B cell (primary cell): ENCODE results near the gene EMID1. TPM values are rescaled to one million over a fixed set of nuclear protein-coding genes. Genes with fewer than 3 reads are reported as not detected.

Source experiments
- ATAC-seq: fragments of 200-7000 bp; cut with Tn5 transposase; one replicate; pipeline ENCODE4 v1.10.0; 2021; ENCODE audit warnings: low read depth, mild to moderate bottlenecking, moderate number of reproducible peaks, moderate library complexity
- CTCF ChIA-PET: fragments of 350-600 bp; sonication (Branson Sonifier 250); formaldehyde crosslinking; loops from one replicate; lab custom pipeline; 2021; ENCODE audit warnings: antibody characterized with exemption, inconsistent platforms; lab: Charles Lee
- POLR2A ChIA-PET: fragments of 350-600 bp; sonication (Branson Sonifier 250); formaldehyde crosslinking; loops from one replicate; lab custom pipeline; 2021; ENCODE audit warnings: antibody characterized with exemption; lab: Charles Lee
- DNase-seq: peaks from one replicate; pipeline ENCODE4 v3.0.0; 2013
- H2AFZ ChIP-seq: 2 replicates; pipeline ENCODE4 v1.6.1; 2012; ENCODE audit warnings: mild to moderate bottlenecking, low read depth, low read length; ENCODE audit not compliant: insufficient read depth, poor library complexity, severe bottlenecking
- H3K27ac ChIP-seq, 2 donors: 1 replicate in 1 of 2; 2 replicates in 1 of 2; pipeline ENCODE4 v1.5.1; 2012 to 2013; ENCODE audit warnings: low read length in 2 of 2, mild to moderate bottlenecking in 2 of 2, moderate library complexity in 1 of 2
- H3K27me3 ChIP-seq, 4 experiments: fragments of 200-600 bp in 1 of 4; sonication (generic) in 1 of 4; replicated peaks in 1 of 4; 1 replicate in 2 of 4; 2 replicates in 2 of 4; pipeline versions ENCODE4 v1.6.1 to v1.7.0; 2013 to 2016; ENCODE audit warnings: low read length in 3 of 4, mild to moderate bottlenecking in 2 of 4, mixed read lengths in 1 of 4, moderate library complexity in 1 of 4; ENCODE audit not compliant: insufficient read depth in 4 of 4, control insufficient read depth in 3 of 4; ENCODE audit errors: control extremely low read depth in 1 of 4
- H3K36me3 ChIP-seq, 2 experiments: replicated peaks in 1 of 2; 1 replicate in 1 of 2; 2 replicates in 1 of 2; pipeline versions ENCODE4 v1.6.1 to v1.7.1; 2013; ENCODE audit warnings: low read length in 1 of 2; ENCODE audit not compliant: insufficient read depth in 2 of 2, control insufficient read depth in 1 of 2; ENCODE audit errors: control extremely low read depth in 1 of 2, extremely low read depth in 1 of 2
- H3K4me1 ChIP-seq, 2 donors: fragments of 200-600 bp in 1 of 2; sonication (generic) in 1 of 2; 1 replicate in 1 of 2; 2 replicates in 1 of 2; pipeline versions ENCODE4 v1.5.1 to v1.6.1; 2013 to 2017; ENCODE audit warnings: low read length in 2 of 2; ENCODE audit not compliant: control insufficient read depth in 2 of 2, insufficient read depth in 2 of 2
- H3K4me2 ChIP-seq: replicated peaks from 2 replicates; pipeline ENCODE3; 2012; ENCODE audit warnings: mild to moderate bottlenecking, low read depth, low read length; ENCODE audit not compliant: poor library complexity, severe bottlenecking
- H3K4me3 ChIP-seq, 5 experiments: fragments of 200-600 bp in 1 of 5; sonication (generic) in 1 of 5; 1 replicate in 3 of 5; 2 replicates in 2 of 5; pipeline versions ENCODE4 v1.5.1 to v1.7.0; 2011 to 2016; ENCODE audit warnings: low read length in 4 of 5, mild to moderate bottlenecking in 4 of 5, low read depth in 2 of 5, control low read depth in 1 of 5, moderate library complexity in 1 of 5; ENCODE audit not compliant: insufficient read depth in 1 of 5; ENCODE audit errors: control extremely low read depth in 1 of 5, extremely low read depth in 1 of 5
- H3K79me2 ChIP-seq: fragments of 200-600 bp; sonication (generic); one replicate; pipeline ENCODE4 v1.6.0; 2016; ENCODE audit warnings: low read length; ENCODE audit not compliant: control insufficient read depth, insufficient read depth
- H3K9ac ChIP-seq: fragments of 200-600 bp; sonication (generic); 2 replicates; pipeline ENCODE4 v1.6.1; 2017; ENCODE audit warnings: mild to moderate bottlenecking, low read length, moderate library complexity
- H3K9me3 ChIP-seq, 3 donors: one replicate each; pipeline versions ENCODE4 v1.6.1 to v1.7.1; 2013; ENCODE audit warnings: low read length in 2 of 3; ENCODE audit not compliant: control insufficient read depth in 2 of 3, insufficient read depth in 1 of 3; ENCODE audit errors: control extremely low read depth in 1 of 3
- H4K20me1 ChIP-seq: 2 replicates; pipeline ENCODE4 v1.6.0; 2012; ENCODE audit warnings: mild to moderate bottlenecking, low read length; ENCODE audit not compliant: insufficient read depth, control insufficient read depth, poor library complexity, severe bottlenecking
- H3K27ac Mint-ChIP-seq: one replicate; pipeline ENCODE4 v1.8.0; 2021; ENCODE audit warnings: mixed read lengths
- H3K27me3 Mint-ChIP-seq: one replicate; pipeline ENCODE4 v1.8.0; 2021; ENCODE audit warnings: mixed read lengths
- H3K4me1 Mint-ChIP-seq: one replicate; pipeline ENCODE4 v1.8.0; 2021; ENCODE audit warnings: mixed read lengths
- H3K4me3 Mint-ChIP-seq: one replicate; pipeline ENCODE4 v1.8.0; 2021; ENCODE audit warnings: mixed read lengths
- H3K9me3 Mint-ChIP-seq: one replicate; pipeline ENCODE4 v1.8.0; 2022; ENCODE audit warnings: mixed read lengths; ENCODE audit not compliant: insufficient read depth
- CTCF ChIP-seq: fragments of 200-600 bp; IDR thresholded peaks from one replicate; pipeline ENCODE4 v1.8.0; 2022; ENCODE audit warnings: antibody characterized with exemption, mild to moderate bottlenecking
- EZH2 ChIP-seq: IDR thresholded peaks from 2 replicates; pipeline ENCODE4 v1.6.1; 2012; ENCODE audit warnings: borderline replicate concordance, low read depth, mild to moderate bottlenecking, moderate library complexity, low read length; ENCODE audit not compliant: insufficient read depth, poor library complexity, severe bottlenecking
- WGBS: methylation state at CpG from one replicate; pipeline ENCODE4 v1.1.5; 2013; ENCODE audit warnings: missing lambda C conversion rate; ENCODE audit not compliant: insufficient coverage; 5-methylcytosine and 5-hydroxymethylcytosine counted together
- intact Hi-C: fragments of 100-400 bp; cut with micrococcal nuclease; formaldehyde crosslinking; loops from one replicate; pipeline ENCODE4 v1.10.0; 2022
- polyA plus RNA-seq: library from polyadenylated mRNA; depleted of rRNA; stranded (reverse); fragments of >200 nt; gene quantifications from 2 replicates; pipeline ENCODE4 v1.2.3, GENCODE V29; 2012
- total RNA-seq, 2 donors: library from RNA; stranded (reverse); fragments of 120-200 nt in 1 of 2; gene quantifications; 1 replicate in 1 of 2; 2 replicates in 1 of 2; pipeline versions ENCODE4 v1.2.3 to v1.2.4, GENCODE V29; 2013 to 2022

EMID1 gene
- total and polyA plus RNA-seq, 2 donors (not counting 1 experiment from before 2014, with no cell fraction given): not detected

DNA sequence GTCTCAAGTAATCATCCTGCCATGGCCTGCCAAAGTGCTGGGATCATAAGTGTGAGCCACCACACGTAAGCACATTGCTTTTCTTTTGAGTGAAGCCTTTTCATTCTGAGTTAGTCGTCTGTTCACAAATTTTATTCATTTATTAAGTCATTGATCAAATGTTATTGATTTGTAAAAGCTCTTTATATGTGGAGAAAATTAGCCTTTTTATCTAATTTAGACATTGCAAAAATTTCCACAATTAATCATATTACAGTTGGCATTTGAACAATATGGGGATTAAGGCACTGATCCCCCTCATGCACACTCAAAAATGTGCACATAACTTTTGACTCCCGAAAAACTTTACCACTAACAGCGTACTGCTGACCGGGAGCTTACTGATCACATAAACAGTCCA, 7.5 kb upstream of the EMID1 start:
- no peaks in the 10 kb centered on the region for H3K79me2 ChIP-seq
- H3K4me3 ChIP-seq: no peak overlapping the region
- ChIA-PET POLR2A (no interaction called here), CTCF (interaction anchor here (1.1 kb wide), 1 partner anchor 13 kb away, joined by 3 read pairs; no protein-coding TSS in a partner anchor)
- Mint-ChIP-seq H3K4me1 (peaks cover 11% of the 10 kb centered on the region), H3K9me3 (no peaks in the 10 kb centered on the region), H3K27me3 (peaks cover 61% of the 10 kb centered on the region), H3K27ac (no peak overlapping the region), H3K4me3 (no peak overlapping the region)
- TF ChIP-seq CTCF: no peak
- TF ChIP-seq EZH2: no peak
- ATAC-seq: no peak
- no peak overlapping the region for H3K4me2 ChIP-seq
- intact Hi-C loops: no loop called here
- H3K36me3 ChIP-seq: no peaks in the 10 kb centered on the region
- H3K4me1 ChIP-seq: peaks cover 14 to 20% of the 10 kb centered on the region in 2 donors
- peaks cover 0 to 13% (median 0%) of the 10 kb centered on the region in 3 donors for H3K9me3 ChIP-seq
- whole genome bisulfite sequencing: 92% methylated on average over 2 of the region's 5 CpGs
- DNase-seq: no peak
- peaks cover 0 to 46% (median 21%) of the 10 kb centered on the region in 4 experiments for H3K27me3 ChIP-seq
- H4K20me1 ChIP-seq: no peaks in the 10 kb centered on the region
- H3K27ac ChIP-seq: no peak overlapping the region
- H2AFZ ChIP-seq: no peak overlapping the region
- H3K9ac ChIP-seq: no peak overlapping the region

DNA sequence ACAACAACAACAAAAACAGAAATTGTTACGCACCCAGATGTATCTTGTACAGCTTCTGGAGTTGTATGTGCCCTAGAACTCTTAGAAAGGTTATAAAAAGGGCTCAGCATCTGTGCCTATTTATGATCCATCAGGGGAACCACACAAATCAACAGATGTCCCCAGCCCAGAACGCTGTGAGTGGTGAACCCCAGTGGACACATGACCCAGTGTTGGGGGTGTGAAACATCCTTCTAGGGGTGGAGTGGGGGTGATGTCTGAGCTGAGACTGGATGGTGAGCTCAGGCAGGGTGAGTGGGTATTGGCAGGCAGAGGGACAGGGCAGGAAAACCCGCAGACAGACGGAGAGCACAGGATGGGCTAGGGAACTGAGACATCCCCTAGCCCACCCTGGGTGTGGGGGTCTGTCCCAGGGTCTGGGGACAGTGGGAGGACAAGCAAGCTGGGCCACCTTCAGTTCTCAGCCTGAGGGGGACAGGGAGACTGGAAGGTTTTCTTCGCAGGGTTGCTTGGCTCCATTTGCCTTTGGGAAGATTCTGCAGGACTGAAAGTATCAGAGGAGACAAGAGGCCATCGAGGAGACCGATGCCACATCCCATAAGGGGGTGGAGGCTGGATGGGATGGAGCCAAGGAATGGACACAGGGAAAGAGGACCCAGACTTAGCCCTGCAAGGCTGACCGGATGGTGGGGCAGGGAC, 5.8 kb upstream of the EMID1 start:
- Mint-ChIP-seq H3K27ac (no peak overlapping the region), H3K27me3 (peaks cover 69% of the 10 kb centered on the region), H3K4me3 (no peak overlapping the region), H3K4me1 (peaks cover 18% of the 10 kb centered on the region), H3K9me3 (no peaks in the 10 kb centered on the region)
- CTCF ChIA-PET: no interaction called here
- Histone ChIP-seq H3K27me3 (peaks cover 0 to 60% (median 29%) of the 10 kb centered on the region in 4 experiments), H3K9ac (no peak overlapping the region), H3K4me3 (no peak overlapping the region), H3K9me3 (peaks cover 0 to 9% (median 0%) of the 10 kb centered on the region in 3 donors), H3K79me2 (no peaks in the 10 kb centered on the region), H3K27ac (no peak overlapping the region), H2AFZ (no peak overlapping the region), H4K20me1 (no peaks in the 10 kb centered on the region), H3K4me2 (no peak overlapping the region), H3K36me3 (no peaks in the 10 kb centered on the region), H3K4me1 (peaks cover 14 to 20% of the 10 kb centered on the region in 2 donors)
- no peak for DNase-seq
- POLR2A ChIA-PET: no interaction called here
- WGBS: 88% methylated on average over 7 of the region's 8 CpGs
- no peak for TF ChIP-seq CTCF
- no peak for TF ChIP-seq EZH2
- ATAC-seq: no peak
- intact Hi-C loops: loop anchor here (5.0 kb wide), 1 partner anchor 33 kb away; no protein-coding TSS in a partner anchor
